ENCODE results near the gene LASP1NB.
"Not testable (repeated sequence)": the region's sequence is repeated elsewhere in the genome, so short reads cannot be mapped to it uniquely, and the experiment has no call there.

LASP1NB gene

DNA sequence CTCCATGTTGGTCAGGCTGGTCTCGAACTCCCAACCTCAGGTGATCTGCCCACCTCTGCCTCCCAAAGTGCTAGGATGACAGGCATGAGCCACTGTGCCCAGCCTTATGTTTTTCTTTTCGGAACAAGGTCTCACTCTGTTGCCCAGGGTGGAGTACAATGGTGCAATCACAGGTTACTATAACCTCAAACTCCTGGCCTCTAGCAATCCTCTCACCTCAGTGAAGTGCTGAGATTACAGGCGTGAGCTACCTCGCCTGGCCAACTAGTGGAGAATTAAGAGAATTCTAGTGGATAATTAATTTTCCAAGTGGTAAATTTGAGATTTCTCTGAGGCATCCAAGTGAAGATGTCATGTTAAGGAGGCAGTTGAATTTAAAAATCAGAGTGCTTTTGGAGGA lies 44.7 kb downstream of the LASP1NB start:
- DNase-seq = no peak

DNA sequence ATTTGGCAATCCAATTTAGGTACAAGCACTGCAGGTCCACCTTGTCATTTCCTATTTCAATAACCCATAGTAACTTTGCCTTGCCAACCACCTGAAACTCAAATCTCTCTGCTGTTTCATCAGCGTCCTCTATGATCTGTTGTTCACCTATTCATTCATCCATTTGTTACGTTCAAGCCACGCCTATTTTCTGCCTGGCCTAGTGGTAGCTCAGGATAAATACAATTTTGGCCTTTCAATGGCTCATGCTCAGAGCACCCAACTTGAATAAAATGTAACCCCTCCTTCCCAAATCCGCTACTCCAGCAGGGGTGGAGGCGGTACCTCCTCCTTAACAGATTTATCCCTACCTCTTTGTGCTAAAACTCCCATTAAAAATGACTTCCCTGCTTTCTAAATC lies 45.4 kb downstream of the LASP1NB start:
- no peak for DNase-seq

DNA sequence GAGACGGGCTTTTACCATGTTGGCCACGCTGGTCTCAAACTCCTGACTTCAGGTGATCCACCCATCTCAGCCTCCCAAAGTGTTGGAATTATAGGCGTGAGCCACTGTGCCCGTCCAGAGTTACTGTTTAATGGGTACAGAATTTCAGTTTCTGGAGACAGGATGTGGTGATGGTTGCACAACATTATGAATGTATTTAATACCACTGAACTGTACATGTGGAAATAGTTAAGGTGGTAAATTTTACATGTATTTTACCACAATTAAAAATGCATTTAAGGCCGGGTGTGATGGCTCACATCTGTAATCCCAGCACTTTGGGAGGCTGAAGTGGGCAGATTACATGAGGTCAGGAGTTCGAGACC lies 50.8 kb downstream of the LASP1NB start:
- DNase-seq = not testable (repeated sequence)

- no peak for DNase-seq
These were observed 52.8 kb downstream of the LASP1NB start for GRCh38 chr17:38978180-38978579.

Measured in activated T-cell treated with anti-CD3 and anti-CD28 coated beads for 4 hours (primary cell).